WERI-Rb-1 (cell line): ENCODE results near the gene SORCS2.

Experiments
- DNase-seq: peaks from one replicate; pipeline ENCODE4 v3.0.0-alpha.2; 2020
- H3K27ac ChIP-seq: fragments of 250-450 bp; sonication (Bioruptor Pico); 2 replicates; pipeline ENCODE4 v1.5.1; 2020; ENCODE audit warnings: mild to moderate bottlenecking, moderate library complexity
- H3K27me3 ChIP-seq: fragments of 250-450 bp; sonication (Bioruptor Pico); 2 replicates; pipeline ENCODE4 v1.5.1; 2021; ENCODE audit warnings: mild to moderate bottlenecking, low read depth, moderate library complexity; ENCODE audit not compliant: insufficient read depth, severe bottlenecking
- H3K36me3 ChIP-seq: fragments of 250-450 bp; sonication (Bioruptor Pico); 2 replicates; pipeline ENCODE4 v1.5.1; 2020; ENCODE audit warnings: mild to moderate bottlenecking, moderate library complexity
- H3K4me3 ChIP-seq: 2 replicates; pipeline ENCODE4 v1.5.1; 2011; ENCODE audit warnings: low read depth, mild to moderate bottlenecking, control low read depth, low read length
- H3K9me3 ChIP-seq: fragments of 250-450 bp; sonication (Bioruptor Pico); 2 replicates; pipeline ENCODE4 v1.5.1; 2021; ENCODE audit warnings: mild to moderate bottlenecking, moderate library complexity; ENCODE audit not compliant: severe bottlenecking
- CTCF ChIP-seq: IDR thresholded peaks from 2 replicates; pipeline ENCODE4 v1.5.1; 2011; ENCODE audit warnings: low read depth, mild to moderate bottlenecking, control low read depth, inconsistent platforms, low read length

SORCS2 gene

GRCh38 chr4:7554905-7555304 lies 362.6 kb downstream of the SORCS2 start:
- Histone ChIP-seq H3K4me3 (no peak overlapping the region), H3K27ac (no peak overlapping the region), H3K9me3 (peaks cover 14% of the 10 kb centered on the region), H3K27me3 (no peaks in the 10 kb centered on the region), H3K36me3 (peaks cover 3% of the 10 kb centered on the region; the same call in 1 of the 2 replicates)
- no peak for DNase-seq
- peak; percentile 53 for TF ChIP-seq CTCF

GRCh38 chr4:7556558-7556957 lies 364.2 kb downstream of the SORCS2 start:
- Histone ChIP-seq H3K4me3 (no peak overlapping the region), H3K27ac (no peak overlapping the region), H3K27me3 (no peaks in the 10 kb centered on the region), H3K9me3 (peaks cover 14% of the 10 kb centered on the region), H3K36me3 (peaks cover 3% of the 10 kb centered on the region; the same call in 1 of the 2 replicates)
- DNase-seq = no peak
- TF ChIP-seq CTCF = no peak

- no peak for DNase-seq
- TF ChIP-seq CTCF = no peak
- H3K36me3 ChIP-seq = peaks cover 3% of the 10 kb centered on the region; the same call in 1 of the 2 replicates
- H3K9me3 ChIP-seq = peaks cover 6% of the 10 kb centered on the region
- no peak overlapping the region for H3K27ac ChIP-seq
- no peaks in the 10 kb centered on the region for H3K27me3 ChIP-seq
- no peak overlapping the region for H3K4me3 ChIP-seq
Measured at GRCh38 chr4:7557456-7557855, 365.1 kb downstream of the SORCS2 start.

- Histone ChIP-seq H3K36me3 (peaks cover 3% of the 10 kb centered on the region; the same call in 1 of the 2 replicates), H3K27me3 (no peaks in the 10 kb centered on the region), H3K27ac (no peak overlapping the region), H3K9me3 (no peaks in the 10 kb centered on the region), H3K4me3 (no peak overlapping the region)
- DNase-seq = no peak
- TF ChIP-seq CTCF = no peak
Measured at GRCh38 chr4:7558436-7558835, 366.1 kb downstream of the SORCS2 start.

GRCh38 chr4:7559316-7559715 lies 367.0 kb downstream of the SORCS2 start:
- Histone ChIP-seq H3K27ac (no peak overlapping the region), H3K36me3 (peaks cover 3% of the 10 kb centered on the region; the same call in 1 of the 2 replicates), H3K27me3 (no peaks in the 10 kb centered on the region), H3K4me3 (no peak overlapping the region), H3K9me3 (no peaks in the 10 kb centered on the region)
- no peak for DNase-seq
- TF ChIP-seq CTCF = no peak

GRCh38 chr4:7559741-7560395 lies 367.5 kb downstream of the SORCS2 start:
- no peaks in the 10 kb centered on the region for H3K9me3 ChIP-seq
- no peaks in the 10 kb centered on the region for H3K27me3 ChIP-seq
- no peak for DNase-seq
- peaks cover 3% of the 10 kb centered on the region; the same call in 1 of the 2 replicates for H3K36me3 ChIP-seq
- no peak overlapping the region for H3K27ac ChIP-seq
- TF ChIP-seq CTCF = no peak
- no peak overlapping the region for H3K4me3 ChIP-seq
